ENCODE data around the gene STOML1. TPM values are rescaled to one million over a fixed set of nuclear protein-coding genes. Genes with fewer than 3 reads are reported as not detected.
A peak's percentile ranks its signal among the peaks of the same experiment; 100 is the strongest.

Gene STOML1
- total RNA-seq, 1 donor from 2014 or later, result 18.5 TPM

- DNase-seq (ENCODE audit: low spot score), result no peak
Observed at GRCh38 chr15:74022706-74023470, 30.8 kb upstream of the STOML1 start.

- DNase-seq (ENCODE audit: low spot score), result no peak
Observed at GRCh38 chr15:74019734-74020133, 27.6 kb upstream of the STOML1 start.

GRCh38 chr15:74013374-74013894, 21.3 kb upstream of the STOML1 start:
- DNase-seq (ENCODE audit: low spot score), result no peak

GRCh38 chr15:74011610-74012009, 19.5 kb upstream of the STOML1 start:
- peak; percentile 80 for DNase-seq (ENCODE audit: low spot score)

GRCh38 chr15:74010929-74011540, 18.9 kb upstream of the STOML1 start:
- DNase-seq (ENCODE audit: low spot score), result no peak

GRCh38 chr15:74008901-74009300, 16.8 kb upstream of the STOML1 start:
- no peak for DNase-seq (ENCODE audit: low spot score)

GRCh38 chr15:74007820-74008371, 15.8 kb upstream of the STOML1 start:
- no peak for DNase-seq (ENCODE audit: low spot score)

- DNase-seq (ENCODE audit: low spot score), result peak; percentile 87
Observed at GRCh38 chr15:74006774-74007639, 14.9 kb upstream of the STOML1 start.

- no peak for DNase-seq (ENCODE audit: low spot score)
Observed at GRCh38 chr15:73997986-73998385, 5.9 kb upstream of the STOML1 start.

GRCh38 chr15:73996939-73997338, 4.8 kb upstream of the STOML1 start:
- no peak for DNase-seq (ENCODE audit: low spot score)

GRCh38 chr15:73996267-73996666, 4.2 kb upstream of the STOML1 start:
- no peak for DNase-seq (ENCODE audit: low spot score)

- DNase-seq (ENCODE audit: low spot score), result no peak
Observed at GRCh38 chr15:73994912-73995622, 3.0 kb upstream of the STOML1 start.

- DNase-seq (ENCODE audit: low spot score), result peak; percentile 99
Observed at GRCh38 chr15:73994413-73994883, 2.4 kb upstream of the STOML1 start, which contains the start of gene PML. PML (plus strand) TSS chr15:73994716; CDS start chr15:73994813, 97 bp downstream.

- DNase-seq (ENCODE audit: low spot score), result no peak
Observed at GRCh38 chr15:73993211-73993994, 1.3 kb upstream of the STOML1 start.

GRCh38 chr15:73992594-73992898, 451 bp upstream of the STOML1 start:
- no peak for DNase-seq (ENCODE audit: low spot score)

- DNase-seq (ENCODE audit: low spot score), result peak; percentile 90
Observed at GRCh38 chr15:73991260-73991659, 835 bp downstream of the STOML1 start.

GRCh38 chr15:73990250-73991005, 1.7 kb downstream of the STOML1 start:
- DNase-seq (ENCODE audit: low spot score), result no peak

- peak; percentile 84 for DNase-seq (ENCODE audit: low spot score)
Observed at GRCh38 chr15:73989001-73989798, 2.9 kb downstream of the STOML1 start.

Measured in umbilical cord (tissue), 2 donors.